GM12878 (cell line): ENCODE data around the gene IFNA16. TPM values are rescaled to one million over a fixed set of nuclear protein-coding genes. Genes with fewer than 3 reads are reported as not detected.

Source experiments
- ATAC-seq: fragments of 200-7000 bp; cut with Tn5 transposase; 3 replicates; pipeline ENCODE4 v1.9.1; 2020; ENCODE audit warnings: mild to moderate bottlenecking, moderate library complexity
- BruUV-seq: library from RNA; stranded (reverse); fragments of 400-500 nt; replicated peaks from 2 replicates; lab custom pipeline; 2021; lab: Mats Ljungman, UMichigan
- CTCF ChIA-PET: fragments of 300-600 bp; sonication (Branson Sonifier 250); formaldehyde crosslinking; extraction: SDS; loops from one replicate; lab custom pipeline; 2021; ENCODE audit warnings: inconsistent platforms; lab: Yijun Ruan, JAX
- POLR2A ChIA-PET: fragments of 350-600 bp; formaldehyde crosslinking; extraction: SDS; loops from one replicate; lab custom pipeline; 2021; ENCODE audit warnings: inconsistent platforms; lab: Charles Lee
- RAD21 ChIA-PET: fragments of 300-600 bp; sonication (Branson Sonifier 250); formaldehyde crosslinking; loops from one replicate; lab custom pipeline; 2023; ENCODE audit warnings: antibody characterized with exemption; ENCODE audit not compliant: unreplicated experiment; lab: Charles Lee
- SMC1A ChIA-PET: fragments of 300-600 bp; sonication (Branson Sonifier 250); formaldehyde crosslinking; loops from one replicate; lab custom pipeline; 2023; ENCODE audit not compliant: unreplicated experiment, uncharacterized antibody; lab: Charles Lee
- DNase-seq: peaks from one replicate; pipeline ENCODE4 v3.0.0-alpha.2; 2011; ENCODE audit warnings: low read depth, low spot score
- FAIRE-seq: peaks from 3 replicates; lab custom pipeline; 2011; peaks lifted over from hg19 to GRCh38; lab: Jason Lieb, UNC
- H2AFZ ChIP-seq: 2 replicates; pipeline ENCODE4 v1.6.0; 2011; ENCODE audit warnings: low read depth, low read length, control low read depth; ENCODE audit not compliant: control insufficient read depth
- H3K27ac ChIP-seq: 2 replicates; pipeline ENCODE4 v1.5.1; 2011; ENCODE audit warnings: control low read depth; ENCODE audit not compliant: control insufficient read depth, insufficient read depth
- H3K27me3 ChIP-seq, 2 experiments: replicated peaks in 1 of 2; 2 replicates each; pipeline versions ENCODE4 v1.6.0 to v1.6.1; 2011; ENCODE audit warnings: low read length in 1 of 2; ENCODE audit not compliant: control insufficient read depth in 2 of 2, insufficient read depth in 2 of 2
- H3K36me3 ChIP-seq, 2 experiments: 2 replicates each; pipeline ENCODE4 v1.5.1; 2011; ENCODE audit warnings: low read length in 1 of 2; ENCODE audit not compliant: control insufficient read depth in 2 of 2, insufficient read depth in 2 of 2
- H3K4me1 ChIP-seq: 2 replicates; pipeline ENCODE4 v1.6.1; 2011; ENCODE audit warnings: mild to moderate bottlenecking, low read length, moderate library complexity, mixed read lengths; ENCODE audit not compliant: control insufficient read depth, insufficient read depth
- H3K4me2 ChIP-seq: 2 replicates; pipeline ENCODE4 v1.6.0; 2011; ENCODE audit warnings: control low read depth; ENCODE audit not compliant: control insufficient read depth, insufficient read depth
- H3K4me3 ChIP-seq: fragments of 200-600 bp; sonication (generic); 2 replicates; pipeline ENCODE4 v1.5.1; 2016
- H3K79me2 ChIP-seq: 2 replicates; pipeline ENCODE4 v1.6.0; 2011; ENCODE audit warnings: low read length; ENCODE audit not compliant: control insufficient read depth, insufficient read depth
- H3K9ac ChIP-seq: 2 replicates; pipeline ENCODE4 v1.8.0; 2011; ENCODE audit warnings: low read length, control low read depth, mixed read lengths; ENCODE audit not compliant: control insufficient read depth, insufficient read depth
- H3K9me3 ChIP-seq: replicated peaks from 3 replicates; pipeline ENCODE4 v1.5.1; 2011; ENCODE audit warnings: mild to moderate bottlenecking, low read length; ENCODE audit not compliant: control insufficient read depth, insufficient read depth
- H4K20me1 ChIP-seq: 2 replicates; pipeline ENCODE4 v1.6.0; 2011; ENCODE audit not compliant: control insufficient read depth, insufficient read depth
- BRCA1 ChIP-seq: IDR thresholded peaks from 2 replicates; pipeline ENCODE4 v1.6.1; 2011; ENCODE audit warnings: low read depth, low read length, improper control_type of control experiment
- CBX5 ChIP-seq: sonication (generic); IDR thresholded peaks from 2 replicates; pipeline ENCODE4 v1.6.1; 2016; ENCODE audit warnings: low read depth, moderate library complexity, mild to moderate bottlenecking, inconsistent platforms
- CREM ChIP-seq: IDR thresholded peaks from 2 replicates; pipeline ENCODE4 v1.6.1; 2014; ENCODE audit warnings: antibody characterized with exemption, low read depth
- FOS ChIP-seq: IDR thresholded peaks from 3 replicates; pipeline ENCODE4 v1.6.1; 2011; ENCODE audit warnings: borderline replicate concordance; ENCODE audit not compliant: insufficient read length; ENCODE audit errors: extremely low read depth
- MLLT1 ChIP-seq: fragments of 450-650 bp; IDR thresholded peaks from 2 replicates; pipeline ENCODE4 v1.6.1; 2016; ENCODE audit warnings: mild to moderate bottlenecking
- MTA2 ChIP-seq: fragments of 450-650 bp; IDR thresholded peaks from 2 replicates; pipeline ENCODE4 v1.6.1; 2016; ENCODE audit warnings: low read depth, mild to moderate bottlenecking, moderate library complexity
- NFIC ChIP-seq: IDR thresholded peaks from 2 replicates; pipeline ENCODE4 v1.6.1; 2012; ENCODE audit warnings: low read depth, mild to moderate bottlenecking, inconsistent platforms, low read length, moderate library complexity
- NFYA ChIP-seq: IDR thresholded peaks from 2 replicates; pipeline ENCODE4 v1.6.1; 2011; ENCODE audit warnings: low read depth, mild to moderate bottlenecking, low read length, improper control_type of control experiment, borderline replicate concordance
- NR2C2 ChIP-seq: IDR thresholded peaks from 2 replicates; pipeline ENCODE4 v1.6.1; 2011; ENCODE audit warnings: borderline replicate concordance, low read depth; ENCODE audit not compliant: control insufficient read depth, insufficient read length
- RFX5 ChIP-seq: IDR thresholded peaks from 2 replicates; pipeline ENCODE4 v1.6.1; 2011; ENCODE audit warnings: low read depth, low read length, improper control_type of control experiment
- RUNX3 ChIP-seq: IDR thresholded peaks from 2 replicates; pipeline ENCODE4 v1.6.1; 2012; ENCODE audit warnings: low read length, inconsistent platforms
- SUZ12 ChIP-seq: fragments of 200-600 bp; sonication (generic); IDR thresholded peaks from one replicate; pipeline ENCODE4 v1.6.1; 2018; ENCODE audit warnings: antibody characterized with exemption, mild to moderate bottlenecking; ENCODE audit not compliant: unreplicated experiment
- TCF12 ChIP-seq: IDR thresholded peaks from 2 replicates; pipeline ENCODE4 v1.6.1; 2011; ENCODE audit warnings: low read depth, mild to moderate bottlenecking, low read length
- USF2 ChIP-seq: IDR thresholded peaks from 2 replicates; pipeline ENCODE4 v1.6.1; 2011; ENCODE audit warnings: low read depth, low read length, improper control_type of control experiment, borderline replicate concordance
- ZBED1 ChIP-seq: IDR thresholded peaks from 2 replicates; pipeline ENCODE4 v1.6.1; 2016; ENCODE audit warnings: borderline replicate concordance
- ZNF384 ChIP-seq: IDR thresholded peaks from 2 replicates; pipeline ENCODE4 v1.6.1; 2012; ENCODE audit warnings: low read depth, mild to moderate bottlenecking, low read length, improper control_type of control experiment, borderline replicate concordance
- WGBS: methylation state at CpG from one replicate; pipeline ENCODE4 v1.1.6; 2016; ENCODE audit warnings: low lambda C conversion rate; ENCODE audit not compliant: insufficient replicate concordance, insufficient coverage; ENCODE audit errors: missing lambda C conversion rate; 5-methylcytosine and 5-hydroxymethylcytosine counted together
- in situ Hi-C: fragments of 300-500 bp; cut with MboI; formaldehyde crosslinking; loops from 9 replicates; pipeline ENCODE4 v1.14.3; 2018; ENCODE audit warnings: mixed read lengths
- intact Hi-C: fragments of 100-400 bp; cut with micrococcal nuclease; formaldehyde crosslinking; loops from one replicate; pipeline ENCODE4 v1.14.2; 2022; ENCODE audit not compliant: unreplicated experiment
- polyA plus RNA-seq, 11 experiments: library from polyadenylated mRNA; depleted of rRNA in 4 of 11; unstranded in 6 of 11; stranded (reverse) in 5 of 11; fragments of >200 nt; fragmentation: Nextera tagmentation in 4 of 11; fragmentation: Illumina TruSeq in 1 of 11; extraction: Ambion mirVana in 4 of 11; extraction: Trizol in 1 of 11; gene quantifications; 1 replicate in 1 of 11; 2 replicates in 10 of 11; pipeline versions ENCODE4 v1.2.1 to v1.2.3, GENCODE V29; 2011 to 2016; ENCODE audit warnings: inconsistent platforms in 2 of 11, missing spikeins in 2 of 11, low read depth in 1 of 11
- total RNA-seq, 4 experiments: library from RNA; depleted of rRNA in 3 of 4; stranded (reverse); fragments of >200 nt in 3 of 4; fragmentation: Illumina TruSeq in 1 of 4; extraction: Trizol in 1 of 4; gene quantifications; 2 replicates each; pipeline versions ENCODE4 v1.2.1 to v1.2.3, GENCODE V29; 2013 to 2021

Gene IFNA16
- total and polyA plus RNA-seq, 10 of the 15 experiments (the other 5 are each of a cell fraction or from before 2014, with no cell fraction given), result not detected

GRCh38 chr9:21251638-21252037 is 34.5 kb upstream of the IFNA16 start:
- CTCF ChIA-PET, result interaction anchor here (0.6 to 3.7 kb wide), 18 partner anchors 12 to 456 kb away, joined by 3 to 25 read pairs (median 7); partner anchors contain the start of genes IFNA14 and KLHL9
- Histone ChIP-seq H3K9ac (no peak overlapping the region), H3K36me3 (no peaks in the 10 kb centered on the region), H3K79me2 (no peaks in the 10 kb centered on the region)
- in situ Hi-C loops, result no loop called here
- intact Hi-C loops, result loop anchor here (5.0 kb wide), 2 partner anchors 66 to 206 kb away; no protein-coding TSS in a partner anchor
- no TSS peak for BruUV-seq
- TF ChIP-seq FOS, result no peak
- TF ChIP-seq NFYA, result no peak
- TF ChIP-seq CREM, result no peak
- TF ChIP-seq BRCA1, result no peak
- TF ChIP-seq MLLT1, result no peak
- TF ChIP-seq RUNX3, result no peak
- TF ChIP-seq SUZ12, result no peak
- no peak for TF ChIP-seq NFIC
- no peak for TF ChIP-seq CBX5
- no peak for TF ChIP-seq RFX5
- no peak for TF ChIP-seq MTA2
- no peak for TF ChIP-seq ZBED1
- TF ChIP-seq ZNF384, result no peak
- no peak for TF ChIP-seq TCF12
- TF ChIP-seq USF2, result no peak
- no peak for TF ChIP-seq NR2C2
- TF ChIP-seq, all 136 proteins: peak for 0
- Histone ChIP-seq H3K4me2 (no peak overlapping the region), H3K27me3 (no peaks in the 10 kb centered on the region; a peak in 1 of 4 replicates), H3K27ac (no peak overlapping the region), H4K20me1 (no peaks in the 10 kb centered on the region; the same call in 1 of the 2 replicates), H3K4me1 (no peaks in the 10 kb centered on the region), H3K4me3 (no peak overlapping the region), H3K9me3 (no peaks in the 10 kb centered on the region), H2AFZ (no peak overlapping the region)
- ChIA-PET POLR2A (interaction anchor here (1.3 kb wide), 1 partner anchor 75 kb away, joined by 3 read pairs; no protein-coding TSS in a partner anchor), RAD21 (interaction anchor here (1.3 to 3.6 kb wide), 8 partner anchors 15 to 66 kb away, joined by 3 to 20 read pairs (median 6); no protein-coding TSS in a partner anchor), SMC1A (interaction anchor here (0.7 to 5.5 kb wide), 9 partner anchors 11 to 181 kb away, joined by 3 to 30 read pairs (median 9); no protein-coding TSS in a partner anchor)
- ATAC-seq (no peak), FAIRE-seq (no peak), DNase-seq (no peak)
- 8% methylated on average over 4 of the region's 4 CpGs for WGBS
